Measurements from ENCODE around the gene ELF2.
A peak's percentile ranks its signal among the peaks of the same experiment; 100 is the strongest.

DNA sequence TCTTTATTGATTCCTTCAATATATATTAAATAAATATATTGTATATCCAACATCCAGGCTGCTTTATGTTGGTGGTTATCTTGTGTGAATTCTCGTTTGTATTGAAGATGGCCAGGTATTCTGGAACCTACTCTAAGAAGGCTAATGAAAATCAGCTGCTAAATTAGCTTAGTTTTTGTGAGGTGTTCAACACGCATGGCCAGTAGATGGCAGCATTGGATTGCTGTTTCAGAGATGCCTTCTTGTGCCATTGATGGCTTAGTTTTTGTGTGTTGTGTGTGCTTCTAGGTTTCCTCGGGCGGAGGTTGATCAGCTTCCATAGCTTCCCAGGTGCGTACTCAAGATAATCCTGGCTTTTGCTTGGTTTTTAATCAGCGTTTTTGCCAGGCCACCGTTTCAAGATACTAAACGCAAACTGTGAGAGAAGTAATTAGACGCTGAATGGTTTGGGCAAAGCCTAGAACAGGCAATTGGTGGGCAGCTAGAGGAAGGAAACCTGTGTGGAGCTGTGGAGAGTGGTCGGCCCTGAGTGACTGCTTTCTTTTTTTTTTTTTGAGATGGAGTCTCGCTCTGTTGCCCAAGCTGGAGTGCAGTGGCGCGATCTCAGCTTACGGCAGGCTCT is 146.3 kb downstream of the ELF2 start:
- TF ChIP-seq, protein P1, sequence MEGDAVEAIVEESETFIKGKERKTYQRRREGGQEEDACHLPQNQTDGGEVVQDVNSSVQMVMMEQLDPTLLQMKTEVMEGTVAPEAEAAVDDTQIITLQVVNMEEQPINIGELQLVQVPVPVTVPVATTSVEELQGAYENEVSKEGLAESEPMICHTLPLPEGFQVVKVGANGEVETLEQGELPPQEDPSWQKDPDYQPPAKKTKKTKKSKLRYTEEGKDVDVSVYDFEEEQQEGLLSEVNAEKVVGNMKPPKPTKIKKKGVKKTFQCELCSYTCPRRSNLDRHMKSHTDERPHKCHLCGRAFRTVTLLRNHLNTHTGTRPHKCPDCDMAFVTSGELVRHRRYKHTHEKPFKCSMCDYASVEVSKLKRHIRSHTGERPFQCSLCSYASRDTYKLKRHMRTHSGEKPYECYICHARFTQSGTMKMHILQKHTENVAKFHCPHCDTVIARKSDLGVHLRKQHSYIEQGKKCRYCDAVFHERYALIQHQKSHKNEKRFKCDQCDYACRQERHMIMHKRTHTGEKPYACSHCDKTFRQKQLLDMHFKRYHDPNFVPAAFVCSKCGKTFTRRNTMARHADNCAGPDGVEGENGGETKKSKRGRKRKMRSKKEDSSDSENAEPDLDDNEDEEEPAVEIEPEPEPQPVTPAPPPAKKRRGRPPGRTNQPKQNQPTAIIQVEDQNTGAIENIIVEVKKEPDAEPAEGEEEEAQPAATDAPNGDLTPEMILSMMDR (IDR thresholded peaks at IDR 0.05; ENCODE audit: poor library complexity, severe bottlenecking), result peak; percentile 86
- TF ChIP-seq POLR2AphosphoS5 (IDR thresholded peaks at IDR 0.05) (no peak), EP300 (conservative IDR thresholded peaks at IDR 0.05; ENCODE audit: poor library complexity, severe bottlenecking) (no peak), MXI1 (conservative IDR thresholded peaks at IDR 0.05; ENCODE audit: poor library complexity, severe bottlenecking) (no peak), RAD21 (conservative IDR thresholded peaks at IDR 0.05) (peak; percentile 88), TAF1 (IDR thresholded peaks at IDR 0.05; ENCODE audit: low read depth) (no peak), EZH2 (IDR thresholded peaks at IDR 0.05; ENCODE audit: borderline replicate concordance, insufficient read depth, low read length, poor library complexity, severe bottlenecking) (no peak), SMC3 (conservative IDR thresholded peaks at IDR 0.05; ENCODE audit: poor library complexity) (peak; percentile 76)
- TF ChIP-seq, protein P2, sequence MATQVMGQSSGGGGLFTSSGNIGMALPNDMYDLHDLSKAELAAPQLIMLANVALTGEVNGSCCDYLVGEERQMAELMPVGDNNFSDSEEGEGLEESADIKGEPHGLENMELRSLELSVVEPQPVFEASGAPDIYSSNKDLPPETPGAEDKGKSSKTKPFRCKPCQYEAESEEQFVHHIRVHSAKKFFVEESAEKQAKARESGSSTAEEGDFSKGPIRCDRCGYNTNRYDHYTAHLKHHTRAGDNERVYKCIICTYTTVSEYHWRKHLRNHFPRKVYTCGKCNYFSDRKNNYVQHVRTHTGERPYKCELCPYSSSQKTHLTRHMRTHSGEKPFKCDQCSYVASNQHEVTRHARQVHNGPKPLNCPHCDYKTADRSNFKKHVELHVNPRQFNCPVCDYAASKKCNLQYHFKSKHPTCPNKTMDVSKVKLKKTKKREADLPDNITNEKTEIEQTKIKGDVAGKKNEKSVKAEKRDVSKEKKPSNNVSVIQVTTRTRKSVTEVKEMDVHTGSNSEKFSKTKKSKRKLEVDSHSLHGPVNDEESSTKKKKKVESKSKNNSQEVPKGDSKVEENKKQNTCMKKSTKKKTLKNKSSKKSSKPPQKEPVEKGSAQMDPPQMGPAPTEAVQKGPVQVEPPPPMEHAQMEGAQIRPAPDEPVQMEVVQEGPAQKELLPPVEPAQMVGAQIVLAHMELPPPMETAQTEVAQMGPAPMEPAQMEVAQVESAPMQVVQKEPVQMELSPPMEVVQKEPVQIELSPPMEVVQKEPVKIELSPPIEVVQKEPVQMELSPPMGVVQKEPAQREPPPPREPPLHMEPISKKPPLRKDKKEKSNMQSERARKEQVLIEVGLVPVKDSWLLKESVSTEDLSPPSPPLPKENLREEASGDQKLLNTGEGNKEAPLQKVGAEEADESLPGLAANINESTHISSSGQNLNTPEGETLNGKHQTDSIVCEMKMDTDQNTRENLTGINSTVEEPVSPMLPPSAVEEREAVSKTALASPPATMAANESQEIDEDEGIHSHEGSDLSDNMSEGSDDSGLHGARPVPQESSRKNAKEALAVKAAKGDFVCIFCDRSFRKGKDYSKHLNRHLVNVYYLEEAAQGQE (IDR thresholded peaks at IDR 0.05; ENCODE audit: borderline replicate concordance), result no peak

Data from neural cell (in vitro differentiated cells).